HG03521 (cell line): ENCODE data around the gene ASPN.

Source experiments
- ATAC-seq: cut with Tn5 transposase; IDR thresholded peaks from one replicate; pipeline ENCODE4 v1.9.1; 2021; ENCODE audit warnings: mild to moderate bottlenecking, moderate library complexity; ENCODE audit not compliant: unreplicated experiment

Gene ASPN

DNA sequence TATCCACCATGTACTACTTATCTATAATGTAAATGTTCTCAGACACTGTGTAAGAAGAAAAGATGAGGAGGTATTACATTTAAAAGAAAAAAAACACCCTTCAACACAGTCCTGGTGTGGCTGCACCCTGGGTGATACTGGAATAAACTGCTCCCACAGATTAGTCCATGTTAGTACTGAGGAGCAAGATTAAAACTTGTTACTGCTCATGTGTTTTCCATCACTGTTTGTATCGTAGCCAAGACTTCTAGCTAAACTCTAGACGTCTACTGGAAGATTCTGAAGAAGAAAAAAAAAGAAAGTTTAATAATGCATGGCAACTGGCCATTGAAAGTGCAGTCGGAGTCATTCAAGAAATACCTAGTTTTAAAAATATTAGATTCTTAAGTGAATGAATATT, at the start of gene ASPN:
ASPN (minus strand) TSS at position 178 of the 400 bp plus-strand sequence.
- ATAC-seq: no peak

DNA sequence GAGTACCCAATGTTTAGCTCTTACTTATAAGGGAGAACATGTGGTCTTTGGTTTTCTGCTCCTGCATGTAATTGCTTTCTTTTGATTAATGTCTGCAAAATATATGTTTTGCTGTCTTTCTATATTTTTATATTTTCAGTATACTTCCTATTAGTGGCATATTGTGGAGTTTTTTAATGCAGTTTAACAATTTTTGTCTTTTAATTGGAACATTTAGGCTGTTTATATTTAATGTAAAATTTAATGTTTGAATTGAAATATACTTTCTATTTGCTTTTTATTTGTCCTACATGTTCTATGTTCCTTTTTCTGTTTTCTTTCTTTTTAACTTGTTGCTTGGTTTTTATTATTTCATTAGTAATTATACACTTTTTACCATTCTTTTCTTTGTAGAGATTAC, 48.6 kb upstream of the ASPN start:
- no peak for ATAC-seq

DNA sequence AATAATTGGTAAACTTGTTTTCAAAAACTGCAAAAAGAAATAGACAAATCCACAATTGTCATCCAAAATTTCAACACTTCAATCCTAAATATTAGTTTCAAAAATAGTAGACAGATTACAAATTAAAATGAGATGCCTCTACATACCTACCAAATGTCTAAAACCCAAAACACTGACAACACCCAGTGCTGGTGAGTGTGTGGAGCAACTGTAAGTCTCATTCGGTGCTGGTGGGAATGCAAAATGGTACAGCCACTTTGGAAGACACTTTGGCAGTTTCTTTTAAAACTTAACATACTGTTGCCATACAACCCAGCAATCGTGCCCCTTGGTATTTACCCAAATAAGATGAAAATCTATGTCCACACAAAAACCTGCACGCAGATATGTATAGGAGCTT, 46.8 kb upstream of the ASPN start:
- no peak for ATAC-seq

DNA sequence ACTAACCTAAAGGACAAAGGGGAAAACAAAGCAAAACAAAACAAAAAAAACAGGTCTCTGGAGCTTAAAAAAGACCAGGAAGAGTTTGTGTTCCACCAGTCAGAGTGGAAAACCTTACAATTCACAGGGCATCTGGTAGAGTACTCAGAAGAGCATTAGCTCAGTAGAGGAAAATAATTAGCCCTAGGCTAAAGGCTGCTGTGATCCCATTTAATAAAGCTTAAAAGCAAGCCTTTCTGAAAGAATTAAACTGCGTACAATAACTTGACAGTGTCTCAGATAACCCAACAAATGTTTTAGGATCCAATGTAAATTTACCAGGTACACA, 46.2 kb upstream of the ASPN start:
- no peak for ATAC-seq

DNA sequence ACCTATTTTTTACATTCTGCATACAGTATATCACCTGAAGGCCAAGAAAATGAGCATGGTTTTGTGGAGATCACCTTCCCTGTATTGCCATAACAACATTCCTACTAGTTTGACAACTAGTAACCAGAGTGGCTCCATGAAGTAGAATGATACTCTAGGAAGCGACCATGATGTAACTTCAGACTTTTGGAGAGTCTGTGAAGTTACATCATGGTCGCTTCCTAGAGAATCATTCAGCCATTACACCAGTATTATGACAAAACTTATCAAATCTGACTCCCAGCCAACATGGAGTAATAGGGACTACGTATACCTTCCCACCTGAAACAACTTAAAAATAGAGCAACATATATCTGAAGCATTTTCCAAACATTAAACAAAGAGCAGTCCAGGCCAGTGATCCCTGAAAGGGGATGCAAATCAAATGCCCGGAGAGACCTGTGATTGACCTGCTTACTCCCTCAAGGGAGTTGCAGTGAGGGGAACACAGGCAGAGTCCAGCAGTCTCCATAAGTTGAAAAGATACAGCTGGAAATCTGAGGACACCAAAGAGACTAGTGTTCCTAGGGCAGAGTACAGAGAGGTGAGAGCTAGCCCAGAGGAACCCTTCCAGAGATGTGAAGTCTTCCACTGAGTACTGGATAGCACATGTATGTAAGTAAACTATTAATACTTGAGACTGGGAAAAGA, 45.7 kb upstream of the ASPN start:
- no peak for ATAC-seq

DNA sequence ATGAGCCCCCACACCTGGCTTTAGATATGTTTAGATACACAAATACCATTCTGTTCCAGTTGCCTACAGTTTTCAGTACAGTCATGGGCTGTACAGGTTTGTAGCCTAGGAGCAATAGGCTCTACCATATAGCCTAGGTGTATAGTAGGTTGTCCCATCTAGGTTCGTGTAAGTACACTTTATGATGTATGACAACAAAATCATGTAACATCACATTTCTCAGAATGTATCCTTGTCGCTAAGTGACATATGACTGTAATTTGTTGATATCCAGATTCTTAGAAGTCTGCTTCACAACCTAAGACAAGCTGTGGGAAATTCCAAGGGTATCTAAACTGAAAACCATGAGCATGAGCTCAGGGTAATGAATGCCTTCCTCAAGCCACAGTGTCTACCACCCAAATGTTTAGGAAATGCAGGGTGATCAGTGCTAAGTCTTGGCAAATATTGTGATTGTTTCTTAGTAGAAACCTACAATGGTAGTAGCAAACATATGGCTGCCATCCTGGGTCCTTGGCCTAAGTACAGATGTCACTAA, 45.1 kb upstream of the ASPN start:
- no peak for ATAC-seq

DNA sequence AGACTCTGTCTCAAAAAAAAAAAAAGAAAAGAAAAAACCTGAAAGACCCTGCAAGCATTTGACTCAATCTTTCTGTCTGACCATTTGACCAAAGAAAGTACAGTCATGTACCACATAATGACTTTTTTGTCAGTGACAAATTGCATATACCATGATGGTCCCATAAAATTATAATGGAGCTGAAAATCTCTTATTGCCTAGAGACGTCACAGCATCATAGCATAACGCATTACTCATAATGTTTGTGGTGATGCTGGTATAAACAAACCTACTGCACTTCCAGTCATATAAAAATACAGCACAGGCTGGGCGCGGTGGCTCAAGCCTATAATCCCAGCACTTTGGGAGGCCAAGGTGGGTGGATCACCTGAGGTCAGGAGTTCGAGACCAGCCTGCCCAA, 43.0 kb upstream of the ASPN start:
- no peak for ATAC-seq

DNA sequence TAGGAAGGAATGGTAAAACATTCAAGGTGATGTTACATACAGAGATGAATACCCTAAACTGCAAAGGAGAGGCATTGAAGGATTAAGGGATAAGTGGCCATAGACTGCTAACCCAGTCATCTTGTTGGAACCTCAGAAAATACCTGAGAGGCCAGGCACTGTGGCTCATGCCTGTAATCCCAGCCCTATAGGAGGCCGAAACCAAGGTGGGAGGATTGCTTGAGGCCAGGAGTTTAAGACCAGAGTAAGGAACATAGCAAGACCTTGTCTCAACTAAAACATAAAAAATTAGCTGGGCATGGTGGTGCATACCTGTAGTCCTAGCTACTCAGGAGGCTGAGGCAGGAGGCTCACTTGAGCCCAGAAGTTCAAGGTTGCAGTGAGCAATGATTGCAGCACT, 42.6 kb upstream of the ASPN start:
- ATAC-seq: no peak

DNA sequence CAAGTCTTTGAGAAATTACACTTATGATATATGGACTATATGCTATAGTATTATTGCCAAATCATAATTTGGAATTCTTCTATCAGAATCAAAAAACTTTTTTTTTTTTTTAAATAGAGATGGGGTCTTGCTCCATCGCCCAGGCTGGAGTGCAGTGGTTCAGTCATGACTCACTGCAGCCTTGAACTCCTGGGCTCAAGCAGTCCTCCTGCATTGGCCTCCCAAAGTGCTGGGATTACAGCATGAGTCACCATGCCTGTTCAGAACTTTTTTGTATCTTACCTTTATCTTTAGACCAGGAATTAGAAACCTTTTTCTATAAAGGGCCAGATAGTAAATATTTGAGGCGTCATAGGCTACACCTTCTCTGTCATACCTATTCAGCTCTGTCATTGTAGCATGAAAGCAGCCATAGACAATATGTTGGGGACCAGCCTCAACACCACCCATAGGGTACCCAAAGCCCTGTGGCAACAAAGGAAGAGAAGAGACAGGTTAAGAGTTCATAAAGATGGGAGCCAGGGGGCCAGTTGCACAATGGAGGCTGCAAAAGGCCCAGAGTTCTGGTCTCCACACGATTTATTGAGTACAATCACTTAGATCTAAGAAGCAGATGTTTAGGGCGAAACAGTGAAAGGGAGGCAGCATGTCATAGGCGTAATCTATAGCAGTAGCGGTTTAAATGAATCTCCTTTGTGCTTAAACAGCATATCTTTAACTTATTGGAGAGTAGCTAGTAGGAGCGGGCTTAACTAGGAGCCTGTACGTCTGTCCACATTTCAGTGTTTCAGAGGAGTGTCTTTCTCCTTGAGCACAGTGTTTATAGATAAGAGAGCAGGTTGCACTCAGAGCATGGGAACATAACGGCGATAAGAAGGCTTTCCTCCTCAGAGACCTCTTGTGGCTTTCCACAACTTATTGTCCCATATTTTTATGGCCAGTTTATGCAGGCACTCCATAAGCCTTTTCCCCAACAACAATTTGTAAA, 41.0 kb upstream of the ASPN start:
- ATAC-seq: no peak

DNA sequence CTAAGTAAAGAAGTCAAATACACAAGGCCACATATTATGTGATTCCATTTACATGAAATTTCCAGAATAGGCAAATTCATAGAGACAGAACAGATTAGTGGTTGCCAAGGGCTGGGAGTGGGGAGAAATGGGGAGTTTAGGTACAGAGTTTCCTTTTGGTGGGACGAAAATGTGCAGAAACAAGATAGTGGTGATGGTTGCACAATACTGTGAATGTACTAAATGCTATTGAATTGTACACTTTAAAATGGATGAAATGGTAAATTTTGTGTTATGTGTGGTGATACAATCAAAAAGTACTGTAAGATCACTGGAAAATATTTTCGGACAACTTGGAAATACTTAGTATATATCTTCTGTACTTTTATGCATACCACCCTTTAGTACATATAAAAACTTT, 38.5 kb upstream of the ASPN start:
- no peak for ATAC-seq

DNA sequence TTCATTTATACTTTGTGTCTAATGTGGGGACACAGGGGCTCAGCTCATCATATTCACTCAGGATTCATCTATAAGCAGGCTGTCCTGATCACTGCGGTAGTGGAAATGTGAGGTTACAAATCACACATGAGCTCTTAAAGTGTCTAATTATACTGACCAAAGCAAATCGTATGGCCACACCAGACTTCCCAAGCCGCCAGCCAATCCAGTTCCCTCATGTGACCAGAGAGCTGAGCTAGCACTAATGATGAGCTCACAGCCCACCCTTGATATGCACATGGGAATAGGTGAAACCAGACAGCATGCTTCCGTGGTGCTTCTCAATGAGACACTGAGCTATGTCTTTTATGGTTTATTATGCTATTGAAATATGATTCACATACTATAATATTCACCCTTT, 35.9 kb upstream of the ASPN start:
- no peak for ATAC-seq

DNA sequence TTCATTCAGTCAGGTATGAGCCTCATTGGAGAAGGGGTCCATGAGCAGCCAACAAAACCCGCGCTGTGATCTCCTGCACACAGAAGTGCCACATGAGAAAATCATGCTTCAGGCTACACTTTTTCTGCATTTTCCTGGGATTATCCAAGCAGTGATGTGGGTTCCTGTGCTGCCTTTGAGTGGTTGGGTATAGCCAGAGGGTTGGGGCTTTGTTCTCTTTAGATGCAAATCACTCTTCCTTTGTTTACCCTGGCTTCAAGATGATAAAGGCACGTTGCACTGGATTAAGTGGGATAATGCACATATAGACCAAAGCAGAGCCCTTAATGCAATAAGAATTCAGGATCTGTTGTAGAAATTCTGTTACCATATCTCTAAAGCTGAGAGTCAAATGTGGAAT, 34.7 kb upstream of the ASPN start:
- no peak for ATAC-seq

DNA sequence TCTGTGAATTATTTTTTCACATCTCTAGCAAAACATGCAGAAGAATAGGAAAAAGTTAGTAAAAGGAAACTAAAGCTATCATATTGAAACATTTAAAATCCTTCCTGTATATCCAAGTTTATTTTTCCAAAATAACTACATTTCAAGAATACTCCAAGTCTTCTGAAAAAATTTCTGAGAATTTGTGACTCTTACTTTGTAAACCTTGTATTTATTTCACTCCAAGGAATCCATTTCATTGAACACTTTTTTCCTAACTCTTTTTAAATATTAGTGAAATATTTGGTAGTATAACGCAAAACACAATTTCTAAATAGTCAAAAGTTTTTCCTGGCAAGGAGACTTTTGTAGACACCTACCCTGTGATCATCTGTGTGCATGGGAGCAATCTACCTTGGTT, 34.2 kb upstream of the ASPN start:
- ATAC-seq: no peak

DNA sequence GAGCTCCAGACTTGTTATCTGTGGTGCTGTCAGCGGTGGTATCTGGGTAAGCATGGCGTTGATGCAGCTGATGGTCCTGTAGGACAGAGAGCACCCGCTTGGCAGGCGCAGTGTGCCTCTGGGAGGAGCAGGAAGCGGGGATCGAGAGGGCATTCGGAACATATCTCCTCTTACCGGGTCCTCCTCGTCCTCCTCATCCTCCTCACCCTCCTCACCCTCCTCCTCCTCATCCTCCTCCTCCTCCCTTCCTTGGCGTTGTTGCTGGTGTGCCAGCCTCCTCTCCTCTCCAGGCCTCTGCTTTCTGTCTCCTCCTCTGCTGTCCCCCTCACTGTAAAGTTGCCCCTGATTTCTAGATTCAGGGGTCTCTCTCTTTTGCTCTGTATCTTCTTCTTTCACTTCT, 32.3 kb upstream of the ASPN start:
- no peak for ATAC-seq

DNA sequence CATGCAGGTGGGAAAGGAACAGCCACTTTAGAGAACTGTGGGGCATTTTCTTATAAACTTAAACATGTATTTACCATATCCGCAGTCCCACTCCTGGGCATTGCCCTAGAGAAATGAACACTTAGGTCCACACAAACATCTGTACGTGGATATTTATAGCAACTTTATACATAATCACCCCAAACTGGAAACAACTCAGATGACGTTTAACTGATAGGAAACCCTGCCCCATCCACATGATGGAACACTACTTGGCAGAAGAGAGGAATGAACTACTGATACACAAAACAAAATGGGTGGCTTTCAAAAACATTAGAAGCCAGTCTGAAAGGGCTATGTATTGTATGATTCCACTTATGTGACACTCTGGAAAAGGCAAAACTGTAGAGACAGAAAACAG, 31.0 kb upstream of the ASPN start:
- no peak for ATAC-seq

DNA sequence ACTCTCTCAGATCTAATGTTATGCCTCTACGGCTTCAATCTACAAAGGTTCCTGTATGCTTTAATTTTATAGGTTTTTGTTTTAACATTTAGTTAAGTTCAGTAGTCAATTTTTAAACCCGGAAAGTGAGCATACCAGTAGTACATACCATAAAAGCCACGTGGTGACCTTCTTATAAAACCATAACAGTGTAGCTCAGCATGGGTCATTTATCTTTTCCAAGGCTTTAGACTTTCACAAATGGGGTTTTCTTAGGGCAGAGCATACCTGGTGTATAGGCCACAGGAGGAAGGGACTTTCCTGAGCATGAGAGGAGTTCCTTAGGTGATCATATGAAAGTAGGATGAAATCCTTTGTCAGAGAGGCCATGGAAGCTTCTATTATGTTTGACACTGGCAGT, 30.3 kb upstream of the ASPN start:
- ATAC-seq: no peak

DNA sequence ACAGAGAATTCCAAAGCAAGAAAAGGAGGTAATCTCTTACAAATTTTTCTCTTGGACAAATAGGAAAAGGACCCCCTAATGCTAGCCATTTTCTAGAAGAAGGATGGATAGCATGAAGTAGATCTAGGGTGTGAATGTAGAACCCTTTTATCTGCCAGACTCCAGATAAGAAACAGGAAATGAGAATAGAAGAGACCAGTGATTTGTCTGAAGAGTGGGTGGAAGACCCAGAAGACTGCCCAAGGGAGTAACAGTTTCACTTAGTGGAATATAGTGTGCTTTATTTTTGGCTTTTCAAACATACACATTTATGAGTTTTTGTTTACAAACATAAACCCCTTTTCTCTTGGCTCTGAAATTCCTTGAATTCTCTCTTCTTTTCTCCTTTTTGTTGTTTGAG, 28.4 kb upstream of the ASPN start:
- ATAC-seq: no peak

DNA sequence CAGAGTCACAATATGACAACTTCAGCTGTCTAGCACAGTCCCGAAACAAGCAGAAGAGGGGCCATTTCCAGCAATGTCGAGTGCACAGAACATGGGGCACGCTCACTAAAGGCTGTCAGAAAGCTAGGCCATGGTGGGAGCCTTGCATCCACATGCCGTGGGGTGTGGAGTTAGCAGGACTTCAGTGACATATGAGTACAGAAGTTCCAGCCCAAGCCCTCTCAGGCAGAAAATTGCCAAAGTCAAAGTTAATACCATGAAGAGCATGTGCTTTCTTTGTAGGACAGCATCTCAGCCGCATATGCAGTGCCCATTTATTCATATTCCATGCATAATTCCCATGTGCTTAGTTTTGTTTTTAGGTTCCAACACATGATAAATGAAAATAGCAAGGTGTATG, 26.7 kb upstream of the ASPN start:
- no peak for ATAC-seq

DNA sequence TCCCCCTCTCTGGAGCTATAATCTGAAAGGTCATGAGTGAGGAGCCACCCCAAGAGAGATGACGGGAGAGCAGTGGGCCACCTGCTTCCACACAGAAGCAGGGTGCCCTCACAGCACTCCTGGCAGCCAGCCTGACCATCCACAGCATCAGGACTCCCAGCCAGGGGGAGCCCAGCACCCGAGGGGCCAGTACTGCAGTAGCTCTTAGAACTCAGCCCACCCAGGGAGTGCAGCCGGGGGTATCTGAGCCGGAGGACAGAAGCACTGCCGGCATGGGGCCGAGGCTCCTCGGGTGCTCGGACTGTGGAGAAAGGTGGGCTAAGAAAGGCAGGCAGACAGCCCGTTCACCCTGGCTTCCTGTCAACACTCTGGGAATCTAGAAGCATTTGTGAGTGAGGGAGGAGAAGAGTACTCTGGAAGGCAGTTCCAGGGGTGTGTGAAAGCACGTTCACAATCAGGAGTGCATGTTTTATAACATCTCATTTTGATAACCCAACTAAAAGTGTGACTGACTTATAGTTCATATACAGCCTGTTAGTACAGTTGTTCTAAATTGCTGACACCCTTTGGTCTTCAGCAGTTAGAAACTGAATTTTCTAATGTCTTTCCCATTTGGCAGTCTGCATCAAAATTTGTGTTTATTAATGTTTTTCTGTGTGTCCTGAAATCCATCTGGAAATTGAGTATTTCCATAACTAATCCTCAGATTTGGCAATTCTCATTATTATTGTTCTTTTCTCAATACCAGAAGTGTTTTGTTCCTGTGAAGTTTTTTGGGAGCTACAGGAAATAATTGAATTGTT, 25.9 kb upstream of the ASPN start:
- no peak for ATAC-seq

DNA sequence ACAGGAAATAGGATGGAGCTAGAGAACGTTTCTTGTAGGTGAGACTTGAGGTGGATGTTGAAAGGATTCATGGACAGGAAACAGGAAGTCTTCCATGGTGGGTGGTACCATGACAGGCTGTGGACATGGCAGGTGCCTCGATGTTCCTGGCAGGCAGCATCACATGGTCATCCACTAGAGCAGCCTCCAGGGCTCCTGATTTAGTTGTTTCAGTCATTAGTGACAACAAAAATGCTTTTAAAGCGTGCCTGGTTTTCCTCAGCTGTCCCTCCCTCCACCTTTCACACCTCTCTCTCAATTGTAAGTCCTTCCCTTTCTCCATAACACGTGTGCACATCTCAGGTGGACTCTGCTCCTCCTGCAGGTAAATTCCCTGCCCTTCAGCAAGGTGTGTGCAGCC, 25.2 kb upstream of the ASPN start:
- ATAC-seq: no peak

DNA sequence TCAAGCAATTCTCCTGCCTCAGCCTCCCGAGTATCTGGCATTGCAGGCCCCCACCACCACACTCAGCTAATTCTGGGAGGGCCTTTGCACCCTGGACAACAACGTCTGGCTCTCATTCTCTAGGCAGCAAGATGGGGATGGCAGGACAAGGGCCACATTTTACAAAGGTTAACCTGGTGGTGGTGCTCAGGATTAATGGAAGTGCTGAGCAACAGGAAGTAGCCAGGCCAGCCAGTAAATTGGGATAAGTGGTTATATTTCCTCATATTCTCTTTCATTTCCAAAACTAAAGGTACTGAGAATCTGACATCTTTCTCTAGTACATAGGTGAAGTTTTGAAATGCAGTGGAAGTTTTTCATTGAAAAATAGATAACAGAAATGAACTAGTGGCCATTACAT, 24.7 kb upstream of the ASPN start:
- no peak for ATAC-seq
